ENCODE results near the gene HOXD3.

HOXD3 gene

DNA sequence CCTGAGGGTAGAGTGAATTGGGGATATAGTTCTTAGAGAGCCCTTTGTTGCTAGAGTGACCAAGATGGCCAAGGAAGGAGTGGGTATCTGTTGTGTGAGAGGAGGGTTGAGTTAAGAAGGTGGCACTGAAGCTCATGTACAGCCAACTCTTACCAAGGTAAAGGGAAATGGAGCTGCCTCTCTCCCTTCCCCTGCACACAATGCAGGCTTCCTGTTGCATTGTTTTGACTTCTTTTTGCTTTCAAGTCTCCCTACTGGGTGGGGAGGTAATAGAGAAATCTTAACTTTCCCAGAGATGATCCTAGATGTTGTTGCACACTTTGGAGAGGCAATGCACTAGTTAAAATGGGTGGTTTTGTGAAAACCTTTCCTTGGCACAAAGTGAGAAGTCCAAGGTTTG is 55.2 kb downstream of the HOXD3 start:
- DNase-seq (ENCODE audit: low spot score), result no peak

DNA sequence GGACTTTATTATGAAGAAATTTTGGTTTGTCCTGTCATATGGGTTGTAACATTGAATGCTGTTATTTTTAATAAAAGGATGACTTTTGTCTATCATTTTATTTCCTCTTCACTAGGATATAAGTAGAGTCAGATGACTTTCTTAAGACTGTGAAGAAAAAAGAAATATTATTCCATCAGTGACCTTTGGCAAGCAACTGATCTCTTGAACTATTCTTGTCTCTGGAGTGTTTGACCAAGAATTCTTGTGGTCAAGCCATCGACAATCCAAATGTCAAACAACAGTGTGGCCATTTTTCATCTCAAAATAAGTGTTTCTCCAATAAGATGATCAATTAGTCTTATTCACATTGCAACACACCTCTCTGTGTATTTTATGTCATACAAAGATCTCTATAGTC is 56.3 kb downstream of the HOXD3 start:
- DNase-seq (ENCODE audit: low spot score), result no peak

All from AG08395 (cell line).